Right renal pelvis (tissue), 4 donors: ENCODE results near the gene PRSS37. TPM values are rescaled to one million over a fixed set of nuclear protein-coding genes. Genes with fewer than 3 reads are reported as not detected.

ENCODE experiments used
- DNase-seq, 4 donors: peaks; one replicate each; pipeline ENCODE4 v3.0.0-alpha.2; 2013; ENCODE audit warnings: low read depth in 4 of 4, low spot score in 3 of 4, missing footprints in 1 of 4
- polyA plus RNA-seq, 4 donors: library from polyadenylated mRNA; unstranded; fragments of 120-200 nt; gene quantifications; one replicate each; pipeline ENCODE4 v1.2.1, GENCODE V29; 2013; ENCODE audit not compliant: insufficient read length in 4 of 4

The PRSS37 gene
- polyA plus RNA-seq, 4 donors = 0.11 to 0.30 (median 0.18) TPM

- no peak for DNase-seq
These were observed 51.4 kb downstream of the PRSS37 start, which contains the start of gene TAS2R5 for GRCh38 chr7:141789917-141790316. TSS of gene TAS2R5 (plus strand) at chr7:141790217. CDS start at chr7:141790362, 145 bp downstream.

- DNase-seq = no peak
These were observed 53.0 kb downstream of the PRSS37 start for GRCh38 chr7:141788296-141788695.

Other genes starting within 250 kb of the PRSS37 start
- gene DENND11, start 139.3 kb downstream of the PRSS37 start, polyA plus RNA-seq = 10 to 100 TPM; 24.8 to 30.9 (median 27.7) TPM
- under 1 TPM; 0.21 to 0.43 (median 0.31) TPM for gene WEE2, start 133.1 kb downstream of the PRSS37 start, polyA plus RNA-seq
- gene SSBP1, start 103.1 kb downstream of the PRSS37 start, polyA plus RNA-seq = 100 to 1,000 TPM; 126 to 157 (median 142) TPM
- gene TAS2R3, start 77.4 kb downstream of the PRSS37 start, polyA plus RNA-seq = under 1 TPM; 0.33 to 0.91 (median 0.42) TPM
- 1 to 10 TPM; 1.2 to 2.4 (median 1.4) TPM for gene TAS2R4, start 64.8 kb downstream of the PRSS37 start, polyA plus RNA-seq
- gene TAS2R5, start 51.3 kb downstream of the PRSS37 start, polyA plus RNA-seq = 1 to 10 TPM; 1.8 to 4.1 (median 2.1) TPM
- not detected for gene OR9A4, start 74.9 kb upstream of the PRSS37 start, polyA plus RNA-seq
- gene CLEC5A, start 105.5 kb upstream of the PRSS37 start, polyA plus RNA-seq = under 1 TPM; 0.20 to 0.55 (median 0.41) TPM
- under 1 TPM in 2 of 4 donors, not detected in 2; 0.15 to 0.23 TPM for gene TAS2R38, start 132.3 kb upstream of the PRSS37 start, polyA plus RNA-seq
- gene MGAM, start 154.4 kb upstream of the PRSS37 start, polyA plus RNA-seq = 10 to 100 TPM; 12.1 to 29.5 (median 16.8) TPM